GM12892 (cell line): ENCODE data around the gene TRABD2B.

ENCODE experiments used
- POLR2A ChIP-seq: IDR thresholded peaks from 2 replicates; pipeline ENCODE4 v1.6.1; 2011; ENCODE audit warnings: low read depth, low read length, control low read depth
- POLR2AphosphoS5 ChIP-seq: IDR thresholded peaks from 2 replicates; pipeline ENCODE4 v1.6.1; 2011; ENCODE audit warnings: low read depth, low read length, control low read depth
- TAF1 ChIP-seq: IDR thresholded peaks from 2 replicates; pipeline ENCODE4 v1.6.1; 2011; ENCODE audit warnings: low read depth, mild to moderate bottlenecking, control low read depth, low read length, borderline replicate concordance

GRCh38 chr1:47814612-47815395 lies 182.4 kb downstream of the TRABD2B start:
- TF ChIP-seq POLR2A (no peak), TAF1 (no peak), POLR2AphosphoS5 (no peak)
